NCI-H524 (cell line): Measurements from ENCODE around the gene GRIN2D.
"Not testable (repeated sequence)": the region's sequence is repeated elsewhere in the genome, so short reads cannot be mapped to it uniquely, and the experiment has no call there.

ENCODE experiments used
- DNase-seq, 2 experiments: peaks; one replicate each; lab custom pipeline; 2025; lab: John Stamatoyannopoulos, UW

The GRIN2D gene

DNA sequence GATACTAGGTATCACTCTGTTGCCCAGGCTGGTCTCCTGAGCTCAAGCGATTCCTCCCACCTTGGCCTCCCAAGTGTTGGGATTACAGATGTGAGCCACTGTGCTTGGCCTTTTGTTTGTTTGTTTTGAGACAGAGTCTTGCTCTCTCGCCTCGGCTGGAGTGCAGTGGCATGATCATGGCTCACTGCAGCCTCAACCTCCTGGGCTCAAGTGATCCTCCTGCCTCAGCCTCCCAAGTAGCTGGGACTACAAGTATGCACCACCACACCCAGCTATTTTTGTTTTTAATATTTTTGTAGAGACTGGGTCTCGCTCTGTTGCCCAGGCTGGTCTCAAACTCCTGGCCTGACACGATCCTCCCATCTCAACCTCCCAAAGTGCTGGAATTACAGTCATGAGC is 21.7 kb upstream of the GRIN2D start:
- not testable (repeated sequence) for DNase-seq

- peak; percentile 81 to 88 for DNase-seq
Observed at GRCh38 chr19:48372904-48373303, 20.6 kb upstream of the GRIN2D start.

DNA sequence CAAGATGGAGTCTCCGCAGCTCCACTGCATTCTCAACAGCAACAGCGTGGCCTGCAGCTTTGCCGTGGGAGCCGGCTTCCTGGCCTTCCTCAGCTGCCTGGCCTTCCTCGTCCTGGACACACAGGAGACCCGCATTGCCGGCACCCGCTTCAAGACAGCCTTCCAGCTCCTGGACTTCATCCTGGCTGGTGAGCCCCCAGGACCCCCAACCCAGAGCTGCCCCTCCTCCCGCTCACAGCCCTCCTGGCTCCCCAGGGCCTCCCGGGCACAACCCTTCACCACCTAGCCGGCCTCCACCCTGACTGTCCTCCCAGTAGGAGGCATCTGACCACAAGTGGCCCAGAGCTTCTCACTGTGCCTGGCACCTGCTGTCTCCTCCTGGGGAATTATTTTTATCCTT is 19.9 kb upstream of the GRIN2D start:
- no peak for DNase-seq

GRCh38 chr19:48378194-48378570 is 15.3 kb upstream of the GRIN2D start:
- no peak for DNase-seq

DNA sequence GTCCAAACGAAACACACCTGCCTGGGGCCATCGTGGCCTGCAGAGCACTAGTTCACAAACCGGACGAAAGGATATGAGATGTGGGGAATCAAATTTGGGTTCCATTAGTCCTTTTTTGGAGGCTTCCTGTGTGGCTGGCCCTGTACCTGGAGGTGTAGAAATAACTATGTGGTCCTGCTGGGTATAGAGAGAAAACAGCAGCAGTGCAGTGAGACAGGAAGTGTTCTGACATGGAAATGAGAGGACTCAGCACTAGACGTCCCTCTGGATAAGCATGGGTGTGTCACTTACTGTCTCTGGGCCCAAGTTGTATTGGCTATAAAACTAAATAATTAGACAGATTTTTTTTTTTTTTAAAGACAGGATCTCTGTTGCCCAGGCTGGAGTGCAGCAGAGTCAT is 14.4 kb upstream of the GRIN2D start:
- no peak for DNase-seq

- no peak for DNase-seq
Observed at GRCh38 chr19:48381178-48381950, 12.1 kb upstream of the GRIN2D start.

GRCh38 chr19:48382286-48382685 is 11.2 kb upstream of the GRIN2D start:
- DNase-seq = no peak

DNA sequence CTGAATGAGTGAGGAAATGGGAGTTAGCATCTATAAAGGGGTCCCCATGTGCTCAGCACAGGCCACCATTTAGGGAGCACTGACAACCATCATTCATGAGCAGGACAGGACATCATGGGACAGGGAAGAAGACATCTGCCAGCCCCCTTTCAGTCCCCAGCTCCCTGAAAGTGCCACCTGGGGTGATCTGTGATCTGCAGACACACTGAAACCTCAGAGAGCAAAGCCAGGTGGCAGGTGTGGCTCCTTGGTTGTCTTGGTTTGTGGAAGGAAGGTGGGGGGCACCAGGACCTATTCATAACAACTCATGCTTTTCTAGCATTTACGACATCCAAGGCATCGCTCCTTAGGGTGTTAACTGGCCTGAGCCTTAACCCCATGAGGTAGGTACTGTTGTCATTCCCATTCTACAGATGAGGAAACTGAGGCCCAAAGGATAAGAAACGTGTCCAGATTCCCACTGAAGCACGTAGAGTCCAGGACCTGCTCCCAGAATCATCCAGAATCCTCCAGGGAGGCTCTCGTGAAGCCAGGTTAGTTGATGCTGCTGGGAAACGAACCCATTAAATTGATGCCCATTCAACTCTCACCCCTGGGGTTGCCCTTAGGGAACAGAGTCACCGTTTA is 7.9 kb upstream of the GRIN2D start:
- no peak for DNase-seq

- DNase-seq = no peak
Observed at GRCh38 chr19:48386981-48387380, 6.5 kb upstream of the GRIN2D start.

- peak in 1 of 2 experiments; percentile 69 for DNase-seq
Observed at GRCh38 chr19:48390188-48391099, 3.0 kb upstream of the GRIN2D start.

DNA sequence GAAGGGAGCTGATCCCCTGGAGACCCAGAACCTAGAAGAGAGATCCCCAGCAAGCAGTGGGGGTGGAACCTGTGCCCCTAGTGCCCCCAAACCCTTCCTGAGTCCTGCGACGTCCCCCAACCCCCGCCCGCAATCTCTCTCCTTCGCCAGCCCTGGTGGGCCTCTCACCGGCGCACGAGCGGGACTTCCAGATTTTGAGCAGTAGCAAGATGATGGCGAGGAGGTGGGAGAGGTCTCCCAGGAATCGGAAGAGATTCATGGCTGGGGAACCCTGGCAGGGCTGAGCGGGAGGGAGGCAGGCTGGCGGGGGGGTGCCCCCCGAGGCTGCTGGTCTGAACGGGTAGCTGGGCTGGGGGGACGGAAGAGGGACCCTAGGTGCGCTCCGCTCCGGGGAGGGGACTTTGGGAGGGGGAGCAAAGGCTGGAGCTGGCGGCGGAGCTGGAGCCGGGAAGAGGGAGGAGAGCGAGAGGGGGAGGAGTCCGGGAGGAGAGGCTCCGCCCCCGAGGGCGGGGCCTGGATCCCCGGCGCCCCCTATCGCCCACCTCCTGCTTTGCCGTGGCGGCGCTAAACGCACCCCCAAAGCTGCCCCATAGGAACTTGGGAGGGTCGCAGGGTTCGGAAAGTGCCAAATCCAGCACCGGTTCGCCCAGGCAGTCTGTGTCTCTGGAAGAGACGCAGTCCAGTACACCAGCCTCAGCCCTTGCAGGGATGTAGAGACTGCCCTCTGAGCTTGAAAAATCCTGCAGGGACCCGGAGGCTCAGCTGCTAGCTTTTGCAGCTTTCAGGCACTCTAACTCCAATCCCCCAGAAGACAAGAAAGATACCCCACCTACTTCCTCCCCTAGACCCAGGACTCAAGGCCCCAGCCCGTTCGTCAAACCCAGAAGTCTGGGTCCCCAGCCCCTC is 2.1 kb upstream of the GRIN2D start, which contains the start of gene KDELR1:
TSS of gene KDELR1 (minus strand) at position 452 of the 906 bp plus-strand sequence. CDS start at position 259, 193 bp downstream.
- peak; percentile 56 to 74 for DNase-seq

DNA sequence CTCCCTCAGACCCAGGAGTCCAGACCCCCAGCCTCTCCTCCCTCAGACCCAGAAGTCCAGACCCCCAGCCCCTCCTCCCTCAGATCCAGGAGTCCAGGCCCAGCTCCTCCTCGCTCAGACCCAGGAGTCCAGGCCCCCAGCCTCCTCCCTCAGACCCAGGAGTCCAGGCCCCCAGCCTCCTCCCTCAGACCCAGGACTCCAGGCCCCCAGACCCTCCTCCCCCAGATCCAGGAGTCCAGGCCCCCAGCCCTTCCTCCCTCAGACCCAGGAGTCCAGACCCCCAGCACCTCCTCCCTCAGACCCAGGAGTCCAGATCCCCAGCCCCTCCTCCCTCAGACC is 1.5 kb upstream of the GRIN2D start:
- DNase-seq = not testable (repeated sequence)

GRCh38 chr19:48392860-48393558 is 459 bp upstream of the GRIN2D start:
- DNase-seq = no peak

DNA sequence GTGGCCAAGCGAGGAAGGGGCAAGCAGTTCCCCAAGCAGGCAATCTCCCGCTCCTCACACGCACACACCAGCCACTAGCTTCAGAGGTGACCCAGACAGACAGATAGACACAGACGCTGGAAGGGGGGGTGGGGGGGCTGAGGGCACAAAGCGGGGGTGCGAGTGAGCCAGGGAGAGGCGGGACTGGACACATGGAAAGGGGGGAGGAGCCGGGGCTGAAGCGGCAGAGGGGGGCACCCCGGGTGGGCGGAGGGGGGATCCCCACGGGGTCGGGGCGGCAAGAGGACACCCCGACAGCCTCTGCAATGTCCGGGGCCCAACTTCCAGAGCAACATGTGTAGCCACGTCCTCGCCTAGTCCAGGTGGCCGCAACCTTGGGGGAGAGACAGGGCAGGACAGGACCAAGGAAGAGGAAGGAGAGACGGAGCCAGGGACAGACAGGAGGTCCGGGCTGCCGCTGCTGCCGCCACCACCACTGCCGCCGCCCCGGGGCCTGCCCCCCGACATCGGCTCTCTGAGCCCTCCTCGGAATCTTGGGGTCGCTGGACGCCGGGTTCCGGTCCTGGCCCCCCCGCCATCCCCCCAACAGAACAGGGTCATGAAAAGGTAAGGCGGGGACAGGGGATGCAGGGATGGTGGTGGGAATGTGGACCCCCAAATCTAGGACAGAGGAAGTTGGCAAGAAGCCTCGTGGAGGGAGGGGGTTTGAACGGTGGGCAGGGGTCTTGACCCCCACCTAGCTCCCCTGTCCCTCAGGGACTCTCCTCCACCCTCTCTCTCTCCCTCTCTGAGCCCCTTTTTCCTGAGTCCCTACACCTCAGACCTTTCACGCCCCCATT is 1.1 kb downstream of the GRIN2D start:
- no peak for DNase-seq

DNA sequence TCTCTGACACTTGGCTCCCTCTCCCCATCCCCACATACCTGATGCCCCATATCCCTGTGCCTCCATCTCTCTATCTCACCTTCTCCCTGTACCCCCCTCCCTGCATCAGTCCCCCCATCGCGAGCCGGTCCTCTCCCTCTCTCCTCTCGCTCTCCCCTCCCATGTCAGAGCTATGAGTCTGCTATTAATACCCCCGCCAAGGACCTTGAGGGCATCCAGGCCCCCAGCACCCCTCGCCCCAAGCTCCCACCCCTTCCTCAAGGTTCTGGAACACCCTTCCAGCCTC is 1.6 kb downstream of the GRIN2D start:
- no peak for DNase-seq

DNA sequence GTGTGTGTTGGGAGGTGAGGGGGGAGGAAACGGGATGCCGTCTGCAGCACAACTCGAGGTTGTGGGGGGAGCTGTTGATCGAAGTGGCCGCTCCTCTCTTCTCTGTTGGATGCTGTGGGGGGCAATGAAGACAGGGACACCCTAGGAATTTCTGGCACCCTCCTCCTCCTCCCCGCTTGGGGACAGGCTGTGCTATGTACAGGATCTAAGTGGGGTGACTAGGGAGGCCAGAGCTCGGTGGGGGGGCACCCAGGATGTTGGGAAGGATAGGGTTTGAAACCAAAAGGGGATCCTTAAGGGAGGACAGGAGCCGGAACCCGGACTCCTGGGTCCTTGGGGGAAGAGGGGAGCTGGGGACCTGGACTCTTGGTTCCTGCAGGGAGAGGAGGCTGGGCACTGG is 2.0 kb downstream of the GRIN2D start:
- DNase-seq = no peak

- DNase-seq = no peak
Observed at GRCh38 chr19:48396016-48396823, 2.8 kb downstream of the GRIN2D start.

GRCh38 chr19:48396824-48397176 is 3.3 kb downstream of the GRIN2D start:
- no peak for DNase-seq

- DNase-seq = no peak
Observed at GRCh38 chr19:48397263-48398101, 4.0 kb downstream of the GRIN2D start.
